ENCODE results near the gene WDR33.

Gene WDR33

DNA sequence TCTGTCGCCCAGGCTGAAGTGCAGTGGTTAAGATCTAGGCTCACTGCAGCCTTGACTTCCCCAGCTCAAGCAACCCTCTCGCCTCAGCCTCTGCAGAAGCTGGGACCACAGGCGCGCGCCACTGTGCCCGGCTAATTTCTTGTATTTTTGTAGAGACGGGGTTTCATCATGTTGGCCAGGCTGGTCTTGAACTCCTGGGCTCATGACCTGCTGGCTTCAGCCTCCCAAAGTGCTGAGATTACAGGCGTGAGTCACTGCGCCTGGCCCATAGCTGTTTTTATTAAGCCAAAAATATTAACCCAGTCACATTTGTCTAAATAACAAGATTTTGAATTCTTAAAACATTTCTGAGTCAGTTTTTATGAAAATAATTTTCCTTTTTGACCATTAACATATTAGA is 116.0 kb downstream of the WDR33 start:
- H3K27ac ChIP-seq = no peak overlapping the region
- TF ChIP-seq, protein P1, sequence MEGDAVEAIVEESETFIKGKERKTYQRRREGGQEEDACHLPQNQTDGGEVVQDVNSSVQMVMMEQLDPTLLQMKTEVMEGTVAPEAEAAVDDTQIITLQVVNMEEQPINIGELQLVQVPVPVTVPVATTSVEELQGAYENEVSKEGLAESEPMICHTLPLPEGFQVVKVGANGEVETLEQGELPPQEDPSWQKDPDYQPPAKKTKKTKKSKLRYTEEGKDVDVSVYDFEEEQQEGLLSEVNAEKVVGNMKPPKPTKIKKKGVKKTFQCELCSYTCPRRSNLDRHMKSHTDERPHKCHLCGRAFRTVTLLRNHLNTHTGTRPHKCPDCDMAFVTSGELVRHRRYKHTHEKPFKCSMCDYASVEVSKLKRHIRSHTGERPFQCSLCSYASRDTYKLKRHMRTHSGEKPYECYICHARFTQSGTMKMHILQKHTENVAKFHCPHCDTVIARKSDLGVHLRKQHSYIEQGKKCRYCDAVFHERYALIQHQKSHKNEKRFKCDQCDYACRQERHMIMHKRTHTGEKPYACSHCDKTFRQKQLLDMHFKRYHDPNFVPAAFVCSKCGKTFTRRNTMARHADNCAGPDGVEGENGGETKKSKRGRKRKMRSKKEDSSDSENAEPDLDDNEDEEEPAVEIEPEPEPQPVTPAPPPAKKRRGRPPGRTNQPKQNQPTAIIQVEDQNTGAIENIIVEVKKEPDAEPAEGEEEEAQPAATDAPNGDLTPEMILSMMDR (conservative IDR thresholded peaks at IDR 0.05) = no peak
- TF ChIP-seq ZFX (IDR thresholded peaks at IDR 0.05) = no peak

DNA sequence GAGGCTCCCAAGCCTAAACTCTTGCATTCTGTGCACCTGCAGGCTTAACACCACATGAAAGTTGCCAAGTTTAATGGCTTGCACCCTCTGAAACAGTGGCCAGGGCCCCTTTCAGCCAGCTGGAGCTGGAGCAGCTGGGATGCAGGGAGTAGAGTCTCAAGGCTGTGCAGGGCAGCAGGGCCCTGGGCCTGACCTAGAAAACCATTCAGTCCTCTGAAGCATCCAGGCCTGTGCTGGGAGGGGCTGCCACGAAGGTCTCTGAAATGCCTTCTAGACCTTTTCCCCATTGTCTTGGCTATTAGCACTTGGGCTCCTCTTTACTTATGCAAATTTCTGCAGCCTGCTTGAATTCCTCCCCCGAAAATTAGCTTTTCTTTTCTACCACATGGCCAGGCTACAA is 120.3 kb downstream of the WDR33 start:
- TF ChIP-seq, protein P1 (conservative IDR thresholded peaks at IDR 0.05) = no peak
- no peak for TF ChIP-seq ZFX (IDR thresholded peaks at IDR 0.05)

DNA sequence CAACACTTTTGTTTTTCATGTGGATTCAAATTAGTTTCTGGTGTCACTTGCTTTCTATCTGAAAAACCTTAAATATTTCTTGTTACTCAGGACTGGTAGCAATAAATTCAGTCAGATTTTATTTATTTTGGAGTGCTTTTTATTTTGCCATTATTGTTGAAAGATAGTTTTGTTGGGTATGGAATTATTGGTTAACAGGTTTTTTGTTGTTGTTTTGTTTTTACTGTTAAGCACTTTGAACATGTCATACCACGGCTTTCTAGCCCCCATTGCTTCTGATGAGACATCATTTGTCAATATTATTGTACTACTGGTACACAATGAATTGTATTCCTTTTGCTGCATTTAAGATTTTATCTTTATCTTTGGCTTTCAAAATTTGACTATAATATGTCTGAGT is 122.6 kb downstream of the WDR33 start:
- TF ChIP-seq ZFX (IDR thresholded peaks at IDR 0.05) = no peak
- TF ChIP-seq, protein P1 (conservative IDR thresholded peaks at IDR 0.05) = no peak
- no peak overlapping the region for H3K27ac ChIP-seq

More for the DNA sequence above, 120.3 kb downstream of the WDR33 start:
- no peak overlapping the region for H3K27ac ChIP-seq

DNA sequence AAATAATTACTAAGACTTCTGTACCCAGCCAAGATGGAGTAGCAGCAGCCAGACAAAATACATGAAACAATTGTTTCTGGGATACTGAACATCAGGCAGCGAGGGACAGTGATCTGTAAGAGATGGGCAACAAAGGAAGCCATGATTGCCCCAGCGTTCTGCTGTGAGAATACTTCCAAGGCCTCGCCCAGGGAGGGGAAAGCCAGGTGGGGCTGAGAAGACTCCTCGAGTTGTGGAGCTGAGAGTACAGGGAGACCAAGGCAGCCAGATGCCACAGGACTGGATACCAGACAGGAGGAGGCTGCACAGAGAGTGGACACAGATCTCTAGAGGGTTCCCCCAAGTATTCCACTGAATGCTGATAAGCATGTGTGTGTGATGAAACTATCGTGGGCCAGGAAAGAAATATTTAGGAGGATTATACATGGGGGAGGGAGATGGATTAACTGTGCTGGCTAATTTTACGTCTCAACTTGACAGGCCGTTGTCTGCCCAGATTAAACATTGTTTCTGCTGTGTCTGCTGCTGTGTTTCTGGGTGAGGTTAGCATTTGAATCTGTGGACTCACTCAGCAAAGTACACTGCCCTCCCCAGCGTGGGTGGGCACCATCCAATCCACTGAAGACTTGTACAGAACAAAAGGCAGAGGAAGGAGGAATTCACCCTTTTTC is 125.4 kb downstream of the WDR33 start:
- no peak overlapping the region for H3K27ac ChIP-seq
- no peak for TF ChIP-seq ZFX (IDR thresholded peaks at IDR 0.05)
- TF ChIP-seq, protein P1 (conservative IDR thresholded peaks at IDR 0.05) = no peak

DNA sequence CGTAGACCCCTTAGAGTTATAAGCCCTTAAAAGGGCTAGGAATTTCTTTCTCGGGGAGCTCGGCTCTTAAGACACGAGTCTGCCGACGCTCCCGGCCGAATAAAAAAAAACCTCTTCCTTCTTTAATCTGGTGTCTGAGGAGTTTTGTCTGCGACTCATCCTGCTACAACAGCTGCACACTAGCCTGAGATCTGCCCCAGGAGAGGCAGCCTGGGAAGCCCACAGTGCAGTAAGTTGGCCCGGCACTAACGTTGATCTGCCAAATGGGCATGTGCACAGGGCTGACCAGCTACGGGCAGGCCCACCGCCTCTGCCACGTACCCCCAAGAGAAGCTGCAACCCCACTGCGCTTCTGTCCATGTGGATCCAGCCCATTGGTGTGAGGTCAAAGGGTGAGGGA is 127.2 kb downstream of the WDR33 start:
- TF ChIP-seq, protein P1 (conservative IDR thresholded peaks at IDR 0.05) = no peak
- no peak for TF ChIP-seq ZFX (IDR thresholded peaks at IDR 0.05)
- H3K27ac ChIP-seq = no peak overlapping the region

DNA sequence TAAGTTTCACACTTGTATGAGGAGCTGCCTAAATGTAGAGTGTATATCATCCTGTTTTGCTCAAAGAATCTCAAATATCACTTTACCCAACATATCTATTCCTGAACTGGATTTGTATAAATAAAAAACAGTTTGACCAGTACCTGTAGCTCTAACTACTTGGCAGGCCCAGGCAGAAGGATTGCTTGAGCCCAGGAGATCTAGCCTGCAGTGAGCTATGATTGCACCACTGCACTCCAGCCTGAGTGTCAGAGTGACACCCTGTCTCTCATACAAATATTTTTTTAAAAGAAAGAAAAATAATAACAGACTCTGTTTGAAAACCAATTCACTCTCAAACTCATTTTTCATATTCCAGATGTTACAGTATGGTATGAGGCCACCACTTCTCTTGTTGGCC is 127.9 kb downstream of the WDR33 start:
- no peak overlapping the region for H3K27ac ChIP-seq
- TF ChIP-seq, protein P1 (conservative IDR thresholded peaks at IDR 0.05) = no peak
- no peak for TF ChIP-seq ZFX (IDR thresholded peaks at IDR 0.05)

DNA sequence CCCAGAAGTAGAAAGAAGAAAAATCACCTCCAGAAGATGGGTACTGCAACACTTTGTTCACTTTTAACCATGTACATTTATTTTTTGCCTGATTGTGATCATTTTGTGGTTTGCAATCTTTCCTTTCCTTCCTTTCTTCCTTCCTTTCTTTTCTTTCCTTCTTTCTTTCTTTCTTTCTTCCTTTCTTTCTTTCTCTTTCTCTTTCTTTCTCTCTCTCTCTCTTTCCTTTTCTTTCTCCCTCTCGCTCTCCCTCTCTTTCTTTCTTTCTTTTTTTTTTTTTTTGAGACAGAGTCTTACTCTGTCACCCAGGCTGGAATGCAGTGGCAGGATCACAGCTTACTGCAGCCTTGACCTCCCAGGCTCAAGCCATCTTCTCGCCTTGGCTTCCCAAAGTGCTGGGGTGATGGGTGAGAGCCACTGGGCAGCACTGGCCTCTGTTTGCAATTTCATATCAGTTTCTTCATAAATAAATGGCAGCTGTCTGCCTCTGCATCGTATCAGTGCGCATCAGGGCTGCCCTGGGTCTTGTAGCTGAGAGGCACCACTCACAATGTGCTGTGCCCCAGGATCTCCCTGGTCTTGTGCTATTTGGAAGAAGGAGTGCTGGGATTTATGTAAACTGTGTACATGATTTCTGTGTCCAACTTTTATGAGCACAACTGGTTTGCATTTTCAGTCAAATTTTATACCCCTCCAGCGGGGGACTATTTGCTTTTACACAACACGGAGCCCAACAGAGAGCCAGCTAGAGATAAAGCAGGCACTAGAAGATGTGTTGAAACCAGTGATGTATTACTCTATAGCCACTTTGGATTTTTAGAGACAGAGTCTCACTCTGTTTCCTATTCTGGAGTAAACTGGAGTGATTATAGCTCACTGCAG is 128.8 kb downstream of the WDR33 start:
- no peak overlapping the region for H3K27ac ChIP-seq
- TF ChIP-seq, protein P1 (conservative IDR thresholded peaks at IDR 0.05) = no peak
- TF ChIP-seq ZFX (IDR thresholded peaks at IDR 0.05) = no peak
